Central memory CD8-positive, alpha-beta T cell (primary cell): ENCODE results near the gene MAML3.

Experiments used
- ATAC-seq: fragments of 150-1000 bp; cut with Tn5 transposase; replicated peaks from 2 replicates; pipeline ENCODE4 v1.10.0; 2022; ENCODE audit warnings: mild to moderate bottlenecking, moderate FRiP score, moderate number of reproducible peaks; ENCODE audit not compliant: poor library complexity, severe bottlenecking; ENCODE audit errors: extremely low read depth
- DNase-seq, 2 donors: peaks; one replicate each; pipeline ENCODE4 v3.0.0; 2021; ENCODE audit warnings: low spot score in 2 of 2
- H3K27ac Mint-ChIP-seq: one replicate; pipeline ENCODE4 v1.8.0; 2022; ENCODE audit warnings: low read depth, mild to moderate bottlenecking, moderate library complexity, mixed read lengths
- H3K27me3 Mint-ChIP-seq: one replicate; pipeline ENCODE4 v1.8.0; 2022; ENCODE audit warnings: mixed read lengths
- H3K36me3 Mint-ChIP-seq: one replicate; pipeline ENCODE4 v1.8.0; 2022; ENCODE audit warnings: mild to moderate bottlenecking, moderate library complexity, mixed read lengths; ENCODE audit not compliant: insufficient read depth
- H3K4me1 Mint-ChIP-seq: one replicate; pipeline ENCODE4 v1.8.0; 2022; ENCODE audit warnings: mixed read lengths
- H3K4me3 Mint-ChIP-seq: one replicate; pipeline ENCODE4 v1.8.0; 2022; ENCODE audit warnings: mild to moderate bottlenecking, moderate library complexity, mixed read lengths
- H3K9me3 Mint-ChIP-seq: one replicate; pipeline ENCODE4 v1.8.0; 2022; ENCODE audit warnings: mixed read lengths

MAML3 gene

DNA sequence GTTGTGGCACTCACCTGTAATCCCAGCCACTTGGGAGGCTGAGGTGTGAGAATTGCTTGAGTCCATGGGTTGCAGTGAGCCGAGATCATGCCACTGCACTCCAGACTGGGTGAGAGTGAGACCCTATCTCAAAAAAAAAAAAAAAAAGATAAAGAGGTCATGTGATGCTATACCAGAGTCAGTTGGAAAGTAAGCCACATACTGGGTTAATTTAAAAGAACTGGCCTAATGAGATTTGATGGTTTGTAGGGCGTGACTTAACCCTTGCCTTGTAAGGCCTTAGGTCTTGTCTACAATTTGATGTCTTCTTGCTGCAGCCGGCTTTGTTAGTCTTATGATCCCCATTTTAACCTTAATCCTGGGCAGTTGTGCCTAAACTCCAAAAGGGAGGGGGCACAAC is 483.2 kb downstream of the MAML3 start:
- DNase-seq: no peak
- Mint-ChIP-seq H3K4me3 (no peak overlapping the region), H3K9me3 (no peaks in the 10 kb centered on the region), H3K36me3 (peaks cover 3% of the 10 kb centered on the region), H3K4me1 (peaks cover 21% of the 10 kb centered on the region), H3K27ac (no peak overlapping the region), H3K27me3 (no peaks in the 10 kb centered on the region)
- ATAC-seq: no peak

DNA sequence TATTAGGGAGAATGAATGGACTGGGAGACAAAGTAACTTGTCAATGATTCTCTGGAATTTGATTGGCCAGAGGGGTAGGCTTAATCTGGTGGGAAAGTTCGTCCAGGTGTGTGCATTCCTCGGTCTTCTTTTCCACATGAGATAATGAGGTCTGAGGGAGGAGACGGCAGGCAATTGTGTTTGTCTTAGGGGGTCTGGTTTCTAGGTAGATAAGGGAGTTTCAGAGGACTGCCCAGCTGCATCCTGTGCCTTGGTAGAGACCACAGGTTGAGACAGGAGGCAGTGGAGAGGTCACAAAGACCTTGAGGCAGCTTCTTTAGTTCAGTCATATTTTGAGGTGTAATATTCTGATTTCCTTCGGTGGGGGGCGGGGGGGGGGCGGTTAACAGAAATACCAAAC is 484.1 kb downstream of the MAML3 start:
- DNase-seq (no peak), ATAC-seq (no peak)
- Mint-ChIP-seq H3K4me1 (peaks cover 27% of the 10 kb centered on the region), H3K36me3 (peaks cover 4% of the 10 kb centered on the region), H3K9me3 (no peaks in the 10 kb centered on the region), H3K27ac (no peak overlapping the region), H3K4me3 (no peak overlapping the region), H3K27me3 (no peaks in the 10 kb centered on the region)

DNA sequence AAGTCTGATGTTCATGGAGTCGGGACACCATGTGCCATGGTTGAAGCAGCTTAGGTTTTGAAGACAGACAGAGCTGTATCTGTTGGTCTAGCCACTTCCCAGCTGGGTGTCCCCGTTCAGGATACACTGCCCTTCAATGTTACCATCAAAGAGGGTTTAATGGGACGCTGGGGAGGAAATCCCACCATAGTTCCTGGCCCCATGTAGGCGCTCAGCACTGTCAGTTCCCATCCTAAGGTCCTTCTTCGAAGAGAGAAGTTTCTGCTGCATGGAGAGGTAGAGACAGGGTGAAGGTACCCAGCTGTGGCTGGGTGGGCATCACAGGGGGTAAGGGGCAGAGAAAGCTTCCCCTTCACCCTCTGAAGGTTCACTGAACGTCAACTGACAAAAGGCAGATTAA is 484.6 kb downstream of the MAML3 start:
- no peaks in the 10 kb centered on the region for H3K27me3 Mint-ChIP-seq
- H3K4me3 Mint-ChIP-seq: no peak overlapping the region
- DNase-seq (no peak), ATAC-seq (no peak)
- peaks cover 27% of the 10 kb centered on the region for H3K4me1 Mint-ChIP-seq
- H3K9me3 Mint-ChIP-seq: no peaks in the 10 kb centered on the region
- no peak overlapping the region for H3K27ac Mint-ChIP-seq
- H3K36me3 Mint-ChIP-seq: peaks cover 4% of the 10 kb centered on the region

DNA sequence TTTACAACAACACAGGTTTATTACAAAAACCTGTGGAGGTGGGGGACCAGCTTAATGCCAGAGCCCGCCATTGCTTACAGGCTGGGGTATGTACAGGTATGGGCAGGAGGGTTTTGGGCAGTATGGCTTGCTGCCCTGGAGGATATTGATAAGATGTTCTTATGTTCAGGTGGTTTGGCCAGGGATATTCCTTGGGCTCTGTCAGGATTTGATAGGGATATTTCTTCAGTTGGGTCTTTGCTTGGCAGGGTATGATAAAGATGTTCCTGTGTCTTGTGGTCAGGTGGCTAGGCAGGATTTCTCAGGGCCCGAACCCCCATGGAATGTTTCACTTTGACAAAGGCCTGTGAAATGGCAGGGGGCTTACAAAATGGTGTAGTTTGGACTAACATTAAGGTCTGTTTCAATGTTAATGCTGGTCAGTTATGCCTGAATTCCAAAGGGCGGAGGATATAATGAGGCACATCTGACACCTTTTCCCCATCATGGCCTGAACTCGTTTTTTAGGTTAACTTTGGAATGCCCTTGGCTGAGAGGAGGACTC is 485.3 kb downstream of the MAML3 start:
- DNase-seq (no peak), ATAC-seq (no peak)
- H3K4me1 Mint-ChIP-seq: peaks cover 27% of the 10 kb centered on the region
- no peaks in the 10 kb centered on the region for H3K9me3 Mint-ChIP-seq
- no peak overlapping the region for H3K4me3 Mint-ChIP-seq
- no peak overlapping the region for H3K27ac Mint-ChIP-seq
- H3K27me3 Mint-ChIP-seq: no peaks in the 10 kb centered on the region
- H3K36me3 Mint-ChIP-seq: peaks cover 4% of the 10 kb centered on the region

DNA sequence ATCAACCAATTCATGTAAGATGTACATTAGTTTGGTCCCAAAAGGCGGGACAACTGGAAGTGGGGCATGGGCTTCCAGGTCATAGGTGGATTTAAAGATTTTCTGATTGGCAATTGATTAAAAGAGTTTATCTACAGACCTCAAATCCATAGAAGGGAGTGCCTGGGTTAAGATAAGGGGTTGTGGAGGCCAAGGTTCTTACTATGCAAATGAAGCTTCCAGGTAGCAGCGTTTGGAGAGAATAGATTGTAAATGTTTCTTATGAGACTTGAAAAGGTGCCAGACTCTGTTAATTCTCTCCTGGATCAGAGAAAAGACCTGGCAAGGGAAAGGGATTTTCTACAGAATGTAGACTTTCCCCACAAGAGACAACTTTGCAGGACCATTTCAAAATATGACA is 485.9 kb downstream of the MAML3 start:
- no peak for ATAC-seq
- H3K27ac Mint-ChIP-seq: no peak overlapping the region

More for the DNA sequence above, 485.9 kb downstream of the MAML3 start:
- Mint-ChIP-seq H3K4me3 (no peak overlapping the region), H3K27me3 (no peaks in the 10 kb centered on the region), H3K36me3 (peaks cover 4% of the 10 kb centered on the region), H3K9me3 (no peaks in the 10 kb centered on the region), H3K4me1 (peaks cover 27% of the 10 kb centered on the region)
- DNase-seq: no peak
